HFF-Myc (cell line): ENCODE results near the gene FAS.

Source experiments
- DNase-seq: peaks from one replicate; pipeline ENCODE4 v3.0.0-alpha.2; 2011; ENCODE audit warnings: low read depth; ENCODE audit errors: extremely low read depth
- H3K4me3 ChIP-seq: replicated peaks from 2 replicates; pipeline ENCODE4 v1.5.1; 2011; ENCODE audit warnings: low read depth, mild to moderate bottlenecking, control low read depth, low read length
- TF ChIP-seq, protein P1 (sequence below): IDR thresholded peaks from 2 replicates; pipeline ENCODE4 v1.5.1; 2012; ENCODE audit warnings: mild to moderate bottlenecking, low read depth, low read length, control low read depth; ENCODE audit errors: missing control alignments

The FAS gene

DNA sequence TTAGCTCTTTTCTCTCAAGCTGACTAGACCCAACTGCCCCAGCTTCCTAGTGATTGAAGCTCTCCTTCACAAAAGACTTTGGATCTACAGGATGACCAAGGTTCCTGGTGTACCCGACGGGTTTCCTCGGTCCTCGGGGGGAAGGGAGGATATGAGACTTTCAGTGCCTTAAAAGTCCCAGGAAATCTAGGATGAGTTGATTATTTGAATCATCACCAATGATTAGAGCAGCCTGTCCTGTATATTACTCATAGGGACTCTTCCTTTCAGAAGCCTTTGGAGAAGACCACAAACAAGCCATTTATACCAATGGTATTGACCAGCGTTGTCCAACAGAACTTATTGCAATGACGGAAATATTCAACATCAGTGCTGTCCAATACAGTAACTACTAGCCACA is 31.9 kb upstream of the FAS start:
- TF ChIP-seq, protein P1, sequence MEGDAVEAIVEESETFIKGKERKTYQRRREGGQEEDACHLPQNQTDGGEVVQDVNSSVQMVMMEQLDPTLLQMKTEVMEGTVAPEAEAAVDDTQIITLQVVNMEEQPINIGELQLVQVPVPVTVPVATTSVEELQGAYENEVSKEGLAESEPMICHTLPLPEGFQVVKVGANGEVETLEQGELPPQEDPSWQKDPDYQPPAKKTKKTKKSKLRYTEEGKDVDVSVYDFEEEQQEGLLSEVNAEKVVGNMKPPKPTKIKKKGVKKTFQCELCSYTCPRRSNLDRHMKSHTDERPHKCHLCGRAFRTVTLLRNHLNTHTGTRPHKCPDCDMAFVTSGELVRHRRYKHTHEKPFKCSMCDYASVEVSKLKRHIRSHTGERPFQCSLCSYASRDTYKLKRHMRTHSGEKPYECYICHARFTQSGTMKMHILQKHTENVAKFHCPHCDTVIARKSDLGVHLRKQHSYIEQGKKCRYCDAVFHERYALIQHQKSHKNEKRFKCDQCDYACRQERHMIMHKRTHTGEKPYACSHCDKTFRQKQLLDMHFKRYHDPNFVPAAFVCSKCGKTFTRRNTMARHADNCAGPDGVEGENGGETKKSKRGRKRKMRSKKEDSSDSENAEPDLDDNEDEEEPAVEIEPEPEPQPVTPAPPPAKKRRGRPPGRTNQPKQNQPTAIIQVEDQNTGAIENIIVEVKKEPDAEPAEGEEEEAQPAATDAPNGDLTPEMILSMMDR, result no peak
- no peak overlapping the region for H3K4me3 ChIP-seq
- DNase-seq, result no peak

DNA sequence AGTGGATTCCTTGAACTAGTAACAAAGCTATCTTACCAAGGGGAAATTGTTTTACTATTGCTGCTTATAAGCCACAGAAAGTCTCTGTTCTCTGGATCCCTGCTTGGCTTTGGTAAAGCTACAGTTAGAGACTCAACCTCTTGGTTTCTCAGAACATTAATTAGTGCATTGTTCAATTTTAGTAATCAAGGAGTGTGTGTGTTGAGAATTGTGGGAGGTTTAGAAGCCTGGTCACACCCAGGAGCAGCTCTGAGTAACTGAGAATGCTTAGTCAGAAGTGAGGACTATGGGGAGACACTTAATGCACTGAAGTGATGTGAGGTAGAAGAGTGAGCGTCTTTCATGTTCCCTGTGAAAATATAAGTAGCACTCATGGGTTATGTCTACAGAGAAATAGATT is 29.8 kb upstream of the FAS start:
- no peak overlapping the region for H3K4me3 ChIP-seq
- TF ChIP-seq, protein P1, result no peak
- no peak for DNase-seq

DNA sequence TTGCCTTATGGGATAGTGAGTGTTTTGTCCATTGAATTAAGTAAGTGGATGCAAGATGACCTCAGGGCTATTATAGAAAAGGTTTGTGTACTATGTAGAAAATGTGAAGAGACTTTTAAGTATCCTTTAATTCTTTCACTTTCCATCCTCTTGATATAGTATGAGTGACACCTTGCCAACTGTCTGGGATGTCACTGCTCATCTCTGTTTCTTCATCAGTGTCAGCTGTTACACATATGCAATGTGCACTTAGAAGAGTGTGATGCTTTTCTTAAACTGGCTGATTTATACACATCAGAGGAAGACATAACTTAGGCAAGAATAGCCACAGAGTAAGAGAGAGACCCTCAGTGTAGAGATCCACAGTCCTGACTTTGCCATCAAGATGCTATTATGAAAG is 29.3 kb upstream of the FAS start:
- TF ChIP-seq, protein P1, result no peak
- no peak overlapping the region for H3K4me3 ChIP-seq
- no peak for DNase-seq

DNA sequence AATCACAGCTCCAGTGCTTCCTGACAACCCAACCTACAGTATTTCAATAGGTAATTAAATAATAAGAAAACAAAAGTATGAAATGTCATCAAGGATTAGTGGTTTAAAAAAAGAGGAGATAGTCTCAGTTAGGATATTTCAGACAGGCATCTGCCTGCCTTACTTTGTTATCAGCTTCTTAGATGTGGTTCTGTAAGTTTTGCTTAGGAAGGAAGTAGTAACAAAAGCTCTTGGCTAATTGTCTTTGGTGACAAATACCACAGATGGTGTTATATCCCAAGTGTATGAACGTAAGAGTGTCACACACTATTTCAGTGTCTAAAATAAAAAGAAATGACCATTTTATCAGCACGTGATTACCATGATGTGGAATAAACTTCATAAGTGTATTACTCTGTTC is 28.3 kb upstream of the FAS start:
- TF ChIP-seq, protein P1, result no peak
- no peak for DNase-seq
- H3K4me3 ChIP-seq, result no peak overlapping the region

DNA sequence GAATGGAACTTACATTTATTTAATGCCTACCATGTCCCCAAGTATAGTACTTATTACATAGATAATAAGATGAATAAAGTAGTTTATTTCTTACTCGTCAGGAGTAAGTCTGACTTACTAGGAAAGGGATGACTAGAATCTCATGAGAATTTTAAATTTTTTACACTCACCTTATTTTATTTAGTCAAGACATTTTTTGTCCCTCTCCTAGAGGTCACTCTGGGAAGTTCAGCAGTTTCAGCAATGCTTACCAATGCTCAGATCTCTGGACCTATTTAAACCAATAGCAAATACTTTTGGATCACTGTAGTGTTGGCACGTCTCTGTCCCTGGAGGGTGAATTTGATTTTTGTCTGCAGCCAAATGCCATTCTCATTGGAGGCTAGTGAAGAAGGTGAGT is 27.3 kb upstream of the FAS start:
- no peak for DNase-seq
- TF ChIP-seq, protein P1, result no peak
- H3K4me3 ChIP-seq, result no peak overlapping the region

DNA sequence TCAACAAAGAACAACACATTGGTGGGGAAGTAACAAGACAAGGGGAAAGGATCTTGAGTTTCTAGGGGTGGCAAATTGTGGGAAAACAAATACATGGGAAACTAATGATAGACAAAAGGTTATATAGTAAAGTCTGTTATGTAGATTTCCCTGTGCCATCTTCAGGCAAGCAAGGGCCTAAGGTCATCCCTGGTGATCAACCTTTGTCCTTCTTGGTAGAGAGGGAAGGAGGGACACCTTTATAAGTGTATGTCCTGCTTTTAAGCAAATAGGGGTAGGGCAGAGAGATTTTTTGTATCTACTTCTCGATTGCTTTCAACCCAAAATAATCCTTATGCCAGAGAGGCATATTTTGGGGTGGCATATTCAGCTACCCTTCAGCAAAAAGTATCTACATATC is 26.2 kb upstream of the FAS start:
- H3K4me3 ChIP-seq, result no peak overlapping the region
- TF ChIP-seq, protein P1, result no peak
- no peak for DNase-seq

DNA sequence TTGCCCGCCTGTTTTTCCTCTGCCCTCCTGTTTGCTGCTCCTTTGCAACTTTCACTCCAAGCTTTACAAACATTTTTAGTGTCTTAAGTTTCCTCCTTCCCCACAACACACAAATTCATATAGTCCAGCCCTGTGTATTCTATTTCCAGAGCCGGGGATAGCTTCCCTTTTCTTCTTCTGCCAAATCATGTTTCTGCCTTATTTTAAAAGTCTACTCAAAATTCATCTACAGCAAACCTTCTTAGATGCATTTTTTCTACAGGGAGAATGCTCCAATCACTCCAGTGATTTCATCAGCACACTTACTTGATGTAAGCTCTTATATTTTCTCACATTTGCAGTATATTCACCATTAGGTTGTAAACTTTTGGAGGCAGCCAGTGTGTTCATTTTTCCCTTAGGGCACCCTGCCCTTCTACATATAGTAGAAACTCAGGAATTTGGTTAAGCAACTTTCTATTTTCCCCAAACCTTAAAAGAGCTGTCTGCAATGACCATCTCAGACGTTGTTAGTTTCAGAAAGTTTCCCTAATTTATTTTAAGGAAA is 25.7 kb upstream of the FAS start:
- DNase-seq, result no peak
- TF ChIP-seq, protein P1, result no peak
- H3K4me3 ChIP-seq, result no peak overlapping the region
